ENCODE results near the gene LIPE. TPM values are rescaled to one million over a fixed set of nuclear protein-coding genes. Genes with fewer than 3 reads are reported as not detected.

Gene LIPE
- total RNA-seq, 1 donor from 2014 or later, result 3.9 TPM

- TF ChIP-seq CTCF (IDR thresholded peaks at IDR 0.05), result no peak
- no peak for DNase-seq
- peaks cover 5% of the 10 kb centered on the region for H3K36me3 ChIP-seq
These were observed 58.8 kb downstream of the LIPE start for GRCh38 chr19:42368360-42368759.

GRCh38 chr19:42367929-42368328, 59.3 kb downstream of the LIPE start:
- H3K4me1 ChIP-seq, result no peaks in the 10 kb centered on the region
- no peak overlapping the region for H3K4me3 ChIP-seq

More at GRCh38 chr19:42368360-42368759, 58.8 kb downstream of the LIPE start:
- no peaks in the 10 kb centered on the region for H3K27me3 ChIP-seq
- intact Hi-C loops (cut with DNase I), result no loop called here
- ATAC-seq, result no peak
- no peak overlapping the region for H3K27ac ChIP-seq
- no peak overlapping the region for H3K4me3 ChIP-seq
- H3K4me1 ChIP-seq, result no peaks in the 10 kb centered on the region
- no peaks in the 10 kb centered on the region for H3K9me3 ChIP-seq

GRCh38 chr19:42366673-42367072, 60.5 kb downstream of the LIPE start:
- Histone ChIP-seq H3K36me3 (peaks cover 5% of the 10 kb centered on the region), H3K4me3 (no peak overlapping the region), H3K27ac (no peak overlapping the region), H3K27me3 (no peaks in the 10 kb centered on the region), H3K4me1 (no peaks in the 10 kb centered on the region), H3K9me3 (no peaks in the 10 kb centered on the region)
- ATAC-seq (no peak), DNase-seq (no peak)
- no peak for TF ChIP-seq CTCF (IDR thresholded peaks at IDR 0.05)
- intact Hi-C loops (cut with DNase I), result no loop called here

More at GRCh38 chr19:42367929-42368328, 59.3 kb downstream of the LIPE start:
- DNase-seq (no peak), ATAC-seq (no peak)
- intact Hi-C loops (cut with DNase I), result no loop called here
- Histone ChIP-seq H3K36me3 (peaks cover 5% of the 10 kb centered on the region), H3K27me3 (no peaks in the 10 kb centered on the region), H3K9me3 (no peaks in the 10 kb centered on the region), H3K27ac (no peak overlapping the region)
- no peak for TF ChIP-seq CTCF (IDR thresholded peaks at IDR 0.05)

GRCh38 chr19:42363614-42364346, 63.4 kb downstream of the LIPE start:
- no peak overlapping the region for H3K27ac ChIP-seq
- H3K27me3 ChIP-seq, result no peaks in the 10 kb centered on the region
- no peaks in the 10 kb centered on the region for H3K4me1 ChIP-seq
- ATAC-seq, result peak; percentile 59
- intact Hi-C loops (cut with DNase I), result no loop called here
- no peak for DNase-seq
- H3K9me3 ChIP-seq, result no peaks in the 10 kb centered on the region
- peaks cover 5% of the 10 kb centered on the region for H3K36me3 ChIP-seq
- H3K4me3 ChIP-seq, result no peak overlapping the region
- no peak for TF ChIP-seq CTCF (IDR thresholded peaks at IDR 0.05)

- Histone ChIP-seq H3K27me3 (no peaks in the 10 kb centered on the region), H3K4me1 (no peaks in the 10 kb centered on the region), H3K27ac (no peak overlapping the region), H3K36me3 (peaks cover 7% of the 10 kb centered on the region), H3K9me3 (no peaks in the 10 kb centered on the region), H3K4me3 (no peak overlapping the region)
- DNase-seq (no peak), ATAC-seq (no peak)
- no peak for TF ChIP-seq CTCF (IDR thresholded peaks at IDR 0.05)
- intact Hi-C loops (cut with DNase I), result no loop called here
These were observed 64.2 kb downstream of the LIPE start for GRCh38 chr19:42362891-42363440.

All from upper lobe of right lung (tissue), 1 donor.